GM12865 (cell line): ENCODE measurements around the gene APOL6.

Experiments used
- DNase-seq: peaks from one replicate; pipeline ENCODE4 v3.0.0; 2010; ENCODE audit warnings: low read depth
- H3K4me3 ChIP-seq: 2 replicates; pipeline ENCODE4 v1.5.1; 2011; ENCODE audit warnings: mild to moderate bottlenecking, low read depth, low read length, control low read depth
- CTCF ChIP-seq: IDR thresholded peaks from 2 replicates; pipeline ENCODE4 v1.5.1; 2011; ENCODE audit warnings: low read length, control low read depth, low read depth, inconsistent platforms; ENCODE audit not compliant: insufficient read depth; ENCODE audit errors: missing control alignments

Gene APOL6

GRCh38 chr22:35703861-35704584 is 55.8 kb downstream of the APOL6 start:
- no peak for DNase-seq
- no peak for TF ChIP-seq CTCF
- no peak overlapping the region for H3K4me3 ChIP-seq

- DNase-seq, result no peak
- no peak for TF ChIP-seq CTCF
- H3K4me3 ChIP-seq, result no peak overlapping the region
Measured at GRCh38 chr22:35705141-35705540, 56.9 kb downstream of the APOL6 start.

- no peak for DNase-seq
- H3K4me3 ChIP-seq, result no peak overlapping the region
- TF ChIP-seq CTCF, result no peak
Measured at GRCh38 chr22:35708453-35708852, 60.2 kb downstream of the APOL6 start.

GRCh38 chr22:35708917-35709316 is 60.7 kb downstream of the APOL6 start:
- DNase-seq, result no peak
- H3K4me3 ChIP-seq, result no peak overlapping the region
- no peak for TF ChIP-seq CTCF

GRCh38 chr22:35711336-35711735 is 63.1 kb downstream of the APOL6 start:
- TF ChIP-seq CTCF, result no peak
- H3K4me3 ChIP-seq, result no peak overlapping the region
- DNase-seq, result no peak

- DNase-seq, result no peak
- TF ChIP-seq CTCF, result peak; percentile 4
- no peak overlapping the region for H3K4me3 ChIP-seq
Measured at GRCh38 chr22:35712672-35713071, 64.4 kb downstream of the APOL6 start.

- TF ChIP-seq CTCF, result no peak
- no peak for DNase-seq
- H3K4me3 ChIP-seq, result no peak within 1 kb of the TSS
Measured at GRCh38 chr22:35717572-35717971, 69.3 kb downstream of the APOL6 start, which contains the start of gene APOL5. APOL5 (plus strand) TSS chr22:35717872; CDS start chr22:35717872, 0 bp downstream.
